HepG2 (cell line): Measurements from ENCODE around the gene SLC9C2. TPM values are rescaled to one million over a fixed set of nuclear protein-coding genes. Genes with fewer than 3 reads are reported as not detected.

Experiments used
- ATAC-seq: fragments of 200-7000 bp; cut with Tn5 transposase; 3 replicates; pipeline ENCODE4 v1.9.1; 2020; ENCODE audit warnings: mild to moderate bottlenecking, moderate library complexity
- BruUV-seq: library from RNA; stranded (reverse); fragments of 400-500 nt; replicated peaks from 2 replicates; lab custom pipeline; 2021; lab: Mats Ljungman, UMichigan
- CTCF ChIA-PET: fragments of 300-600 bp; formaldehyde crosslinking; extraction: SDS; loops from one replicate; lab custom pipeline; 2021; ENCODE audit warnings: low total read pairs, inconsistent platforms, low intra/inter-chr PET ratio; lab: Yijun Ruan, JAX
- POLR2A ChIA-PET: fragments of 350-600 bp; sonication (Branson Sonifier 250); formaldehyde crosslinking; loops from one replicate; lab custom pipeline; 2020; ENCODE audit warnings: antibody characterized with exemption, inconsistent platforms; lab: Yijun Ruan, JAX
- DNase-seq: peaks from one replicate; pipeline ENCODE4 v3.0.0-alpha.2; 2015; ENCODE audit warnings: low spot score
- FAIRE-seq: peaks from 3 replicates; lab custom pipeline; 2011; peaks lifted over from hg19 to GRCh38; lab: Jason Lieb, UNC
- H2AFZ ChIP-seq: one replicate; pipeline ENCODE4 v1.6.1; 2011; ENCODE audit warnings: low read length, inconsistent platforms
- H3K27ac ChIP-seq: fragments of 300-600 bp; 3 replicates; pipeline ENCODE4 v1.8.0; 2011; ENCODE audit warnings: mixed run types, mild to moderate bottlenecking, mixed read lengths, low read length, inconsistent platforms; ENCODE audit not compliant: insufficient read depth; ENCODE audit errors: extremely low read length
- H3K27me3 ChIP-seq, 2 experiments: fragments of 200-600 bp in 1 of 2; 2 replicates in 1 of 2; 3 replicates in 1 of 2; pipeline versions ENCODE4 v1.6.0 to v1.8.0; 2011; ENCODE audit warnings: low read length in 2 of 2, mild to moderate bottlenecking in 2 of 2, moderate library complexity in 2 of 2, inconsistent platforms in 1 of 2; ENCODE audit not compliant: insufficient read depth in 2 of 2, control insufficient read depth in 1 of 2
- H3K36me3 ChIP-seq, 2 experiments: fragments of 200-600 bp in 1 of 2; replicated peaks in 1 of 2; 2 replicates in 1 of 2; 3 replicates in 1 of 2; pipeline versions ENCODE4 v1.5.1 to v1.8.0; 2011; ENCODE audit warnings: low read length in 2 of 2, inconsistent platforms in 1 of 2; ENCODE audit not compliant: insufficient read depth in 2 of 2, control insufficient read depth in 1 of 2
- H3K4me1 ChIP-seq: 2 replicates; pipeline ENCODE4 v1.5.1; 2012; ENCODE audit warnings: low read length, inconsistent platforms; ENCODE audit not compliant: insufficient read depth
- H3K4me2 ChIP-seq: 2 replicates; pipeline ENCODE4 v1.6.0; 2011; ENCODE audit warnings: low read depth, low read length, inconsistent platforms
- H3K4me3 ChIP-seq, 3 experiments: fragments of 200-600 bp in 1 of 3; sonication (generic), shearing (Covaris generic) in 1 of 3; replicated peaks in 1 of 3; 2 replicates each; pipeline ENCODE4 v1.5.1; 2011 to 2016; ENCODE audit warnings: low read length in 3 of 3, inconsistent platforms in 2 of 3, low read depth in 2 of 3, mild to moderate bottlenecking in 2 of 3, control low read depth in 1 of 3, mixed read lengths in 1 of 3; ENCODE audit not compliant: insufficient read depth in 1 of 3
- H3K79me2 ChIP-seq: one replicate; pipeline ENCODE4 v1.6.1; 2011; ENCODE audit warnings: low read length, inconsistent platforms; ENCODE audit not compliant: insufficient read depth
- H3K9ac ChIP-seq: 2 replicates; pipeline ENCODE4 v1.6.0; 2011; ENCODE audit warnings: mild to moderate bottlenecking, low read depth, low read length, inconsistent platforms; ENCODE audit not compliant: insufficient read depth
- H3K9me3 ChIP-seq: 2 replicates; pipeline ENCODE4 v1.5.1; 2012; ENCODE audit warnings: mild to moderate bottlenecking, low read length
- H4K20me1 ChIP-seq: 2 replicates; pipeline ENCODE4 v1.6.0; 2011; ENCODE audit warnings: inconsistent platforms, mild to moderate bottlenecking, low read length, moderate library complexity; ENCODE audit not compliant: insufficient read depth
- ELF1 ChIP-seq: sonication (generic); formaldehyde crosslinking; IDR thresholded peaks from 2 replicates; pipeline ENCODE4 v1.4.0; 2020; ENCODE audit warnings: missing genetic modification reagents
- MTF1 ChIP-seq: sonication (generic); formaldehyde crosslinking; IDR thresholded peaks from 2 replicates; pipeline ENCODE4 v1.5.0; 2020; ENCODE audit warnings: missing genetic modification reagents
- MXI1 ChIP-seq: IDR thresholded peaks from 3 replicates; pipeline ENCODE4 v1.6.1; 2012; ENCODE audit warnings: low read depth, low read length, inconsistent platforms, borderline replicate concordance
- RBFOX2 ChIP-seq: fragments of 200-400 bp; formaldehyde crosslinking; IDR thresholded peaks from 2 replicates; pipeline ENCODE4 v1.6.1; 2017; ENCODE audit warnings: low read depth, mild to moderate bottlenecking, low read length
- SETDB1 ChIP-seq: sonication (generic); formaldehyde crosslinking; IDR thresholded peaks from 2 replicates; pipeline ENCODE4 v1.5.1; 2020; ENCODE audit warnings: missing genetic modification reagents, mild to moderate bottlenecking, borderline replicate concordance
- STAG1 ChIP-seq: sonication (generic); formaldehyde crosslinking; IDR thresholded peaks from 2 replicates; pipeline ENCODE4 v1.4.0; 2020; ENCODE audit warnings: missing genetic modification reagents
- ZNF280D ChIP-seq: sonication (generic); formaldehyde crosslinking; IDR thresholded peaks from 2 replicates; pipeline ENCODE4 v1.5.1; 2020; ENCODE audit warnings: mild to moderate bottlenecking, missing genetic modification reagents
- ZNF354B ChIP-seq: sonication (generic); formaldehyde crosslinking; IDR thresholded peaks from 2 replicates; pipeline ENCODE4 v1.8.0; 2022; ENCODE audit warnings: mild to moderate bottlenecking, missing genetic modification reagents
- ZNF383 ChIP-seq: sonication (generic); formaldehyde crosslinking; IDR thresholded peaks from 2 replicates; pipeline ENCODE4 v1.4.0; 2020; ENCODE audit warnings: missing genetic modification reagents, mild to moderate bottlenecking, borderline replicate concordance
- ZNF446 ChIP-seq: sonication (generic); formaldehyde crosslinking; IDR thresholded peaks from 2 replicates; pipeline ENCODE4 v1.5.0; 2020; ENCODE audit warnings: mild to moderate bottlenecking, missing genetic modification reagents
- WGBS: methylation state at CpG from one replicate; pipeline ENCODE4 v1.1.6; 2017; ENCODE audit warnings: low lambda C conversion rate; 5-methylcytosine and 5-hydroxymethylcytosine counted together
- in situ Hi-C: cut with HindIII; loops from 2 replicates; pipeline ENCODE4 v1.10.0; 2017; ENCODE audit warnings: low pct_unique_long_range_greater_than_20kb; ENCODE audit not compliant: extremely low pct_ligation_motif_present
- intact Hi-C: fragments of 100-400 bp; cut with micrococcal nuclease; formaldehyde crosslinking; loops from one replicate; pipeline ENCODE4 v1.10.0; 2022; ENCODE audit not compliant: unreplicated experiment
- polyA plus RNA-seq, 8 experiments: library from polyadenylated mRNA; depleted of rRNA in 3 of 8; stranded (reverse) in 7 of 8; unstranded in 1 of 8; fragments of >200 nt; fragmentation: Illumina TruSeq in 4 of 8; extraction: Trizol in 4 of 8; gene quantifications; 2 replicates each; pipeline versions ENCODE4 v1.2.1 to v1.2.3, GENCODE V29; 2011 to 2016; ENCODE audit warnings: low read depth in 4 of 8, missing spikeins in 1 of 8, mixed read lengths in 1 of 8; ENCODE audit not compliant: insufficient read depth in 1 of 8
- total RNA-seq, 5 experiments: library from RNA; depleted of rRNA; stranded (reverse); fragments of >200 nt; fragmentation: Illumina TruSeq; extraction: Trizol; gene quantifications; 2 replicates each; pipeline ENCODE4 v1.2.3, GENCODE V29; 2016; ENCODE audit warnings: low read depth in 1 of 5

Gene SLC9C2
- total and polyA plus RNA-seq, 2 of the 13 experiments (the other 11 are each of a cell fraction or from before 2014, with no cell fraction given) = 0.03 TPM; not detected in 1

DNA sequence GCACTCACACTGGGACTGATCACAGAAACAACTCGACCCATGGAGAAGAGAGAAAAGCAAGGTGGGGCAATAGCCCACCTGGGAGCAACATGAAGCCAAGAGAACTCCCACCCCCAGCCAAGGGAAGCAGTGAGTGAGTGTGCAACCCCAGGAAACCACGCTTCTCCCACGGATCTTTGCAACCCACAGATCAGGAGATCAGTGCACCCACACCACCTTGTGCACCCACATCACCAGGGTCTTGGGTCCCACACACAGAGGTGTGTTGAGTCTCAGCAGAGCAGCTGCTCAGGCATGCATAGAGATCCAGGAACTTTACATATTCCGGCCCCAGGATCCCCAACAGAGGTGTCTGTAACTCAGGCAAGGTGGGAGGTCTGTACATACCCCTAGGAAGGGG, 143.0 kb downstream of the SLC9C2 start:
- no peak for FAIRE-seq
- intact Hi-C loops = no loop called here

DNA sequence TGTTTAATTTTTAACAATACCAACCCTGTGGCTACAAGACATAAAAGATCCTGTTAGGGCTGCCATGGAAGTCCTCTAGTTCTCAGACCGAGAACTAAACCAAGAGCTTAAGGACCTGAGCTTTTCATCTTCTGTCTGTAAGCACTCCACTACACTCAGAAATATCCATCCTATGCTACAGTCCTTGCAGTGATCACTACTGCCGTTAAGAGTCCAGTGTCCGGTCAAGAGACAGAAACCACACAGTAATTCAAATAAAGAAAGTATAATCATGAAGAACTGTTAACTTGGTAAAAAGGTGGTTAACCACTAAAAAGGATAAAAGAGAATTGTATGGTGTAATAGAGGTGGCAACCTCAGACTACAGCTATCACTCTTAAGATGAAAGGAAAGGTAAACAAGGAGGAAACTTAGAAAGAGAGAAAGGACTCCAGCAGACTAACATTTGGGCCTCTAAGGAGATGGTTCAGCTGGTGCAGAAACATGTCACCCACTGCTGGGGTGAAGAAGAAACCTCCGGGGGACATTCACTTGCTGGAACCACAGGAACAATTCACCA, 147.8 kb downstream of the SLC9C2 start:
- no peak overlapping the region for H3K9ac ChIP-seq
- no peaks in the 10 kb centered on the region for H3K9me3 ChIP-seq
- TF ChIP-seq ZNF280D (CRISPR knock-in tag) (no peak), RBFOX2 (no peak), MTF1 (CRISPR knock-in tag) (no peak), ELF1 (no peak), ZNF354B (no peak), MXI1 (no peak), ZNF446 (CRISPR knock-in tag) (no peak), ZNF383 (CRISPR knock-in tag) (no peak), SETDB1 (CRISPR knock-in tag) (no peak), STAG1 (no peak)
- H2AFZ ChIP-seq = no peak overlapping the region
- no peak overlapping the region for H3K27ac ChIP-seq
- BruUV-seq = no TSS peak
- ChIA-PET CTCF (no interaction called here), POLR2A (no interaction called here)
- H3K4me1 ChIP-seq = no peaks in the 10 kb centered on the region
- H3K4me3 ChIP-seq = no peak overlapping the region
- ATAC-seq = no peak
- H3K27me3 ChIP-seq = no peaks in the 10 kb centered on the region; a peak in 1 of 5 replicates
- peaks cover 4% of the 10 kb centered on the region in 2 experiments; a peak in 3 of 5 replicates for H3K36me3 ChIP-seq
- no peaks in the 10 kb centered on the region for H3K79me2 ChIP-seq
- intact Hi-C loops = no loop called here
- no peak for FAIRE-seq
- no peaks in the 10 kb centered on the region for H4K20me1 ChIP-seq
- in situ Hi-C loops = no loop called here
- WGBS = 97% methylated on average over 4 of the region's 4 CpGs
- no peak for DNase-seq
- no peak overlapping the region for H3K4me2 ChIP-seq

More for the DNA sequence above, 143.0 kb downstream of the SLC9C2 start:
- Histone ChIP-seq H3K4me3 (no peak overlapping the region), H3K27ac (no peak overlapping the region), H3K36me3 (peaks cover 17 to 25% of the 10 kb centered on the region in 2 experiments; a peak in 4 of 5 replicates), H3K4me2 (no peak overlapping the region), H4K20me1 (no peaks in the 10 kb centered on the region), H2AFZ (no peak overlapping the region), H3K9me3 (no peaks in the 10 kb centered on the region), H3K79me2 (peaks cover 6% of the 10 kb centered on the region), H3K9ac (no peak overlapping the region), H3K27me3 (no peaks in the 10 kb centered on the region), H3K4me1 (no peaks in the 10 kb centered on the region)
- ATAC-seq (no peak), DNase-seq (no peak)
- CTCF ChIA-PET = no interaction called here
- no peak for TF ChIP-seq MXI1
- POLR2A ChIA-PET = no interaction called here
- in situ Hi-C loops = no loop called here
- 84% methylated on average over 3 of the region's 4 CpGs for WGBS
- BruUV-seq = no TSS peak
